Measurements from ENCODE around the gene USP14.

- TF ChIP-seq CTCF (IDR thresholded peaks at IDR 0.05; ENCODE audit: low read length) (no peak), EZH2phosphoT487 (IDR thresholded peaks at IDR 0.05; ENCODE audit: low read length) (no peak)
Measured at GRCh38 chr18:148841-149240, 9.5 kb upstream of the USP14 start.
